Measurements from ENCODE around the gene RNASE12. TPM values are rescaled to one million over a fixed set of nuclear protein-coding genes. Genes with fewer than 3 reads are reported as not detected.

Gene RNASE12, protein sequence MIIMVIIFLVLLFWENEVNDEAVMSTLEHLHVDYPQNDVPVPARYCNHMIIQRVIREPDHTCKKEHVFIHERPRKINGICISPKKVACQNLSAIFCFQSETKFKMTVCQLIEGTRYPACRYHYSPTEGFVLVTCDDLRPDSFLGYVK
- not detected in 5 replicates for total RNA-seq (2022; extraction: Qiagen RNA extraction; ENCODE audit: low read depth)

GRCh38 chr14:20591235-20591634 is at the start of gene RNASE12:
TSS of gene RNASE12 (minus strand) at chr14:20591376. CDS start at chr14:20590723, 653 bp downstream.

GRCh38 chr14:20587489-20588154 is 3.6 kb downstream of the RNASE12 start, which contains the start of gene RNASE11:
TSS of gene RNASE11 (minus strand) at chr14:20588001.

DNA sequence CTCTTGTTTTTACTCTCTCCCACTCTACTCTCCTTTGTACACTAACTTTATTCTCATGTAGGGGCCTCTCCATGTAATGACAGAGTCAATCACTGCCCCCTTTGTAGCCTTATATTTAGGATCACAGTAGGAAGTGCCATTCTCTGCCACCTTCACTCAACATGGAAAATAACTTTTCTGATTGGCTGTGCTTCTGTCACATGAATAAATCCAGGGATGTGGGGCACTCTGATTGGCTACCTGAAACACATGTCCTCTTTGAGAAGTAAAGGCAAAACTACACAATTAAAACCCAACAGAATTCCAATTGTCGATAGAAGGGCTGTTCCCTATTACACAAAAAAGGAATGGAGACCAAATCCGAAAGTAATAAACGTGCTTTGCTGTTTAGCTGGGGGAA is 30.2 kb downstream of the RNASE12 start, which contains the start of gene RNASE9:
Gene RNASE9, minus strand, starts transcription at position 87 of the 400 bp plus-strand sequence.

Other genes with a start within 250 kb of the RNASE12 start
- 17.2 to 23.2 TPM (median 19.6 TPM) in 5 replicates for gene PARP2, start 247.7 kb downstream of the RNASE12 start, total RNA-seq (2022; extraction: Qiagen RNA extraction; ENCODE audit: low read depth)
- gene TEP1, start 177.9 kb downstream of the RNASE12 start, total RNA-seq (2022; extraction: Qiagen RNA extraction; ENCODE audit: low read depth): 8.3 to 10.6 TPM (median 9.2 TPM) in 5 replicates
- not detected in 5 replicates for gene KLHL33, start 155.2 kb downstream of the RNASE12 start, total RNA-seq (2022; extraction: Qiagen RNA extraction; ENCODE audit: low read depth)
- gene OSGEP, start 136.6 kb downstream of the RNASE12 start, total RNA-seq (2022; extraction: Qiagen RNA extraction; ENCODE audit: low read depth): 23.8 to 28.4 TPM (median 25.2 TPM) in 5 replicates
- 248 to 258 TPM (median 252 TPM) in 5 replicates for gene APEX1, start 136.2 kb downstream of the RNASE12 start, total RNA-seq (2022; extraction: Qiagen RNA extraction; ENCODE audit: low read depth)
- gene PIP4P1, start 129.9 kb downstream of the RNASE12 start, total RNA-seq (2022; extraction: Qiagen RNA extraction; ENCODE audit: low read depth): 28.5 to 38.8 TPM (median 31.7 TPM) in 5 replicates
- gene PNP, start 122.0 kb downstream of the RNASE12 start, total RNA-seq (2022; extraction: Qiagen RNA extraction; ENCODE audit: low read depth): 156 to 183 TPM (median 162 TPM) in 5 replicates
- gene RNASE10, start 85.8 kb downstream of the RNASE12 start, total RNA-seq (2022; extraction: Qiagen RNA extraction; ENCODE audit: low read depth): 0.11 to 0.42 TPM (median 0.20 TPM) in 4 of 5 replicates, not detected in the other
- gene RNASE9, start 30.3 kb downstream of the RNASE12 start, total RNA-seq (2022; extraction: Qiagen RNA extraction; ENCODE audit: low read depth): not detected in 5 replicates
- not detected in 5 replicates for gene RNASE11, start 3.4 kb downstream of the RNASE12 start, total RNA-seq (2022; extraction: Qiagen RNA extraction; ENCODE audit: low read depth)
- gene OR6S1, start 50.3 kb upstream of the RNASE12 start, total RNA-seq (2022; extraction: Qiagen RNA extraction; ENCODE audit: low read depth): not detected in 5 replicates
- 5.6 to 10.0 TPM (median 7.3 TPM) in 5 replicates for gene RNASE4, start 93.2 kb upstream of the RNASE12 start, total RNA-seq (2022; extraction: Qiagen RNA extraction; ENCODE audit: low read depth)
- gene ANG, start 97.4 kb upstream of the RNASE12 start, total RNA-seq (2022; extraction: Qiagen RNA extraction; ENCODE audit: low read depth): 8.0 to 12.4 TPM (median 10.5 TPM) in 5 replicates
- gene EDDM3A, start 154.5 kb upstream of the RNASE12 start, total RNA-seq (2022; extraction: Qiagen RNA extraction; ENCODE audit: low read depth): not detected in 5 replicates
- gene EDDM3B, start 177.0 kb upstream of the RNASE12 start, total RNA-seq (2022; extraction: Qiagen RNA extraction; ENCODE audit: low read depth): not detected in 5 replicates
- gene RNASE6, start 189.9 kb upstream of the RNASE12 start, total RNA-seq (2022; extraction: Qiagen RNA extraction; ENCODE audit: low read depth): not detected in 5 replicates
- gene RNASE1, start 211.5 kb upstream of the RNASE12 start, total RNA-seq (2022; extraction: Qiagen RNA extraction; ENCODE audit: low read depth): 0.17 to 0.50 TPM (median 0.27 TPM) in 4 of 5 replicates, not detected in the other

All from A549 treated with GW870086 at 1 μM for 4 hours (cell line).